ENCODE results near the gene SUPT20HL1. TPM values are rescaled to one million over a fixed set of nuclear protein-coding genes. Genes with fewer than 3 reads are reported as not detected.
"Not testable (repeated sequence)": the region's sequence is repeated elsewhere in the genome, so short reads cannot be mapped to it uniquely, and the experiment has no call there.

The SUPT20HL1 gene
- total RNA-seq, 2 experiments from 2014 or later = not detected

DNA sequence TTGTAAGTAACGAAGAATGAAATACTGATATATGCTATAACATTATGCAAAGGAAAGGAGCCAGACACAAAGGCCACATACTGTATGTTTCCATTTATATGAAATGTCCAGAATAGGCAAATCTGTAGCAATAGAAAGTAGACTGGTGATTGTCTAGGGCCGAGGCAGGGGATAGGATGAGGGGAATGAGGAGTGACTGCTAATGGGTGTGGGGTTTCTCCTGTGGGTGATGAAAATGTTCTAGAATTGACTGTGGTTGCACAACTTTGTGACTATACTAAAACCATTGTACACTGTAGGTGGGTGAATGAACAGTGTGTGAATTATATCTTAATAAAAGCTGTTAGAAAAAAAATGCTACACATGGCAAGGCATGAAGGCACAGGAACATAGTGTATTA lies 19.9 kb upstream of the SUPT20HL1 start:
- no peaks in the 10 kb centered on the region for H3K36me3 Mint-ChIP-seq (ENCODE audit: low read depth)
- no peak for DNase-seq
- H3K9me3 Mint-ChIP-seq = no peaks in the 10 kb centered on the region
- ChIA-PET CTCF (no interaction called here), POLR2A (no interaction called here)
- peaks cover 11% of the 10 kb centered on the region for H3K27me3 Mint-ChIP-seq
- H3K4me1 Mint-ChIP-seq = peaks cover 11% of the 10 kb centered on the region
- H3K4me3 Mint-ChIP-seq = no peak overlapping the region
- no peak overlapping the region for H3K27ac Mint-ChIP-seq

DNA sequence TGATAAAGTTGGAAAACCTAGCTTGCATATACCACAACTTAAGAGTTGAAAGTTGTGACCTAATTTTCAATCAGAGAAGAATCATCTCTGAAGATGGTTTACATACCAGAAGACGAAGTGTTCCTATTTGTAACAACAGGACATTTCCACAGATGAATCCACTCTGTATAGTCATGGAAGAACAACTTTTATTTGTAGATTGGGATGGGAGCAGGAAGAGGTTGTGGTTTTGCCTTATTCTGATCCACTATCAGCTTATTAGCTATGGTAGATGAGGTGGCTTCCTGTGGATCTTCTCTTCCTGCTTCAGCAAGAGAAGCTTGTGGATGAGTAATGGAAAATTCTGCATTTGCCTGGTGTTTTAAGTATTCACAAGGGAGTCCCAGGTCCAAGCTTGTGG lies 18.6 kb upstream of the SUPT20HL1 start:
- H3K36me3 Mint-ChIP-seq (ENCODE audit: low read depth) = no peaks in the 10 kb centered on the region
- POLR2A ChIA-PET = no interaction called here
- no peak overlapping the region for H3K4me3 Mint-ChIP-seq
- CTCF ChIA-PET = no interaction called here
- DNase-seq = no peak
- no peak overlapping the region for H3K27ac Mint-ChIP-seq
- H3K4me1 Mint-ChIP-seq = peaks cover 11% of the 10 kb centered on the region
- H3K9me3 Mint-ChIP-seq = no peaks in the 10 kb centered on the region
- peaks cover 11% of the 10 kb centered on the region for H3K27me3 Mint-ChIP-seq

DNA sequence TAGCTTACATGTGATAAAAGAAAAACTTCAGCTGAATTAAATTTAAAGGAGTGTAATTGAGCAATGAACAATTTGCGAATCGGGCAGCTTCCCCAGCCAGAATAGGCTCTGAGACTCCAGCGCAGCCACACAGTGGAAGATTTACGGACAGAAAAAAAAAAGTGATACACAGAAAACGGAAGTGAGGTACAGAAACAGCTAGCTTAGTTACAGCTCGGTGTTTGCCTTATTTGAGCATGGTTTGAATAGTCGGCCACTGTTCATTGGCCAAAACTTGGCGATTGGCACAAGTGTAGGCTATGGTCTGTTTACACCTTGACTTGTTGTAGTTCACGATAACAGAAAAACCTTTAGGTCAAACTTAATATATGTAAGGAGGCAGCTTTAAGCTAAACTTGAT lies 16.7 kb upstream of the SUPT20HL1 start:
- POLR2A ChIA-PET = no interaction called here
- Mint-ChIP-seq H3K27ac (no peak overlapping the region), H3K4me1 (peaks cover 11% of the 10 kb centered on the region), H3K36me3 (ENCODE audit: low read depth) (no peaks in the 10 kb centered on the region), H3K9me3 (no peaks in the 10 kb centered on the region), H3K4me3 (no peak overlapping the region), H3K27me3 (peaks cover 11% of the 10 kb centered on the region)
- DNase-seq = no peak
- CTCF ChIA-PET = interaction anchor here (1.3 kb wide), 1 partner anchor 28 kb away, joined by 4 read pairs; no protein-coding TSS in a partner anchor

DNA sequence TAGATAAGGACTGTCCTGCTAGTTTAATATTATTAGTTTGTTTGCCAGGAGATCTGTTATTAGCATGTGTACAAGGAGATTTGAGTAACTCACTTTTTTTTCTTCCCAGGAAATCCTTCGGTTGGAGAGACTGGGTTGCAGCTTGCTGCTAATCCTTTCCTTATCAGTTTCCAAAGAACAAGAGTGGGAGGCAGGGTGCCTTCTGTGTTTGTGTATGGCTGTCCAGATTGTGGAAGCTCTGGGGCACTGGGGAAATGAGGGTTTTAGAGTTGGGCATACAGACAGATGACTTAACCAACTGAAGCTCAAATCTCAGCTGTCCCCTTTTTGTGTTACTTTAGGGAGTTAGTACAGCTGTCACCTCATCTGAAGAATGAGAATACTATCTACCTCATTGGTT lies 12.6 kb upstream of the SUPT20HL1 start:
- ChIA-PET CTCF (no interaction called here), POLR2A (no interaction called here)
- H3K4me3 Mint-ChIP-seq = no peak overlapping the region
- H3K9me3 Mint-ChIP-seq = no peaks in the 10 kb centered on the region
- no peaks in the 10 kb centered on the region for H3K36me3 Mint-ChIP-seq (ENCODE audit: low read depth)
- H3K27ac Mint-ChIP-seq = no peak overlapping the region
- H3K4me1 Mint-ChIP-seq = peaks cover 5% of the 10 kb centered on the region
- H3K27me3 Mint-ChIP-seq = no peaks in the 10 kb centered on the region
- no peak for DNase-seq

DNA sequence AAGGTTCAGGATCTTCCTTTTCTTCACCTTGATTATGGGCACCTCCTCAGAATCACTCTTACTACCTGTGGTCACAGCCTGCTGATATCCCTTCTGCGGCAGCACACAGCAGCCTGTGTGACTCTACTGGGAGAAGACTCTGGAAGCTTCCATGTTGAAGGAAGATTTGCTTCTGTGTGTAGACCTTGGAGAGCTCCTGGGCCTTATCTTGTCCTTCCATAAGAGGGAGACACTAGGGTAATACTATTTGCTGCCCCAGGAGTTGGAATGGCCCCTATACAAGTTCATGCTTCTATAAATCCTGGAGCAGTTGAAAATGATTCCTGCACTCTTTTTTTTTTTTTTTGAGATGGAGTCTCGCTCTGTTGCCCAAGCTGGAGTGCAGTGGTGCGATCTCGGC lies 10.2 kb upstream of the SUPT20HL1 start:
- H3K4me3 Mint-ChIP-seq = no peak overlapping the region
- POLR2A ChIA-PET = no interaction called here
- H3K4me1 Mint-ChIP-seq = no peaks in the 10 kb centered on the region
- H3K36me3 Mint-ChIP-seq (ENCODE audit: low read depth) = no peaks in the 10 kb centered on the region
- no peak for DNase-seq
- H3K9me3 Mint-ChIP-seq = no peaks in the 10 kb centered on the region
- no peaks in the 10 kb centered on the region for H3K27me3 Mint-ChIP-seq
- H3K27ac Mint-ChIP-seq = no peak overlapping the region
- CTCF ChIA-PET = no interaction called here

DNA sequence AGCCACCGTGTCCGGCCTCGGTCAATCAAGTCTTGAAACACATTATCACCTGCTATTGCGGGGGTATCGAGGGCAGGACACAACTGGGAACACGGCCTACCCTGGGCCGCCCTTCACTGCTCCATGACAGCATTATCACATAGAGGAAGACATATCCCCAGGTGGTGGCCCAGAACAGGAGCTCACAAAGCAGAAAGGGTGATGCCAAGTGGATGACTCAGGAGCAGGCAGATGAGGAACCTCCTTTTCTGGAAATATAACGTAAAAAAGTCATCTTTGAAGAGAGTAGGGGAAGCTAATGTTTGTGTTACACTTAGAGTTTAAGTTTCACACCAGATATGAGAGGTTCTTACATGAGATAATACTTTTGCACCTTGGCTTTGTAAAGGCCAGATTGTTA lies 5.3 kb upstream of the SUPT20HL1 start:
- DNase-seq = no peak
- Mint-ChIP-seq H3K27ac (no peak overlapping the region), H3K27me3 (no peaks in the 10 kb centered on the region), H3K36me3 (ENCODE audit: low read depth) (no peaks in the 10 kb centered on the region), H3K4me3 (no peak overlapping the region), H3K9me3 (no peaks in the 10 kb centered on the region), H3K4me1 (no peaks in the 10 kb centered on the region)
- ChIA-PET CTCF (no interaction called here), POLR2A (no interaction called here)

DNA sequence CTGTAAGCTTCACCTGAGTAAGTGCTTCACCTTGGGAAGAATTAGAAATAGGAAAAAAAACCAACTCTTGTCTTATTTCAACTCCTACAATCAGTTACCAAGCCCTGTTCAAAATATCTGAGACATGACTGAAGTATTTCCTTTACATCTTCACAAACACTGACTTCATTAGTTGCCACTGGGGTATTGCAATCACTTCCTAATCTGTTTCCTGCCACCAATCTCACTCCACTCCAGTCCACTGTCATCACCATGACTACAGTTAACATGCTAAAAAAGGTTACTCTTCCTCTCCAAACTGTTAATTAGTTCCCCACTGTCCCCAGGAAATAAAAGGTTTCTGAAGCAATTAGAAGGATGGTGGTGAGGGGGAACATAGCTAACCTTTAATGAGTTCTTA lies 3.3 kb upstream of the SUPT20HL1 start:
- Mint-ChIP-seq H3K27ac (no peak overlapping the region), H3K4me3 (no peak overlapping the region), H3K9me3 (no peaks in the 10 kb centered on the region), H3K4me1 (no peaks in the 10 kb centered on the region), H3K27me3 (no peaks in the 10 kb centered on the region), H3K36me3 (ENCODE audit: low read depth) (no peaks in the 10 kb centered on the region)
- no peak for DNase-seq
- ChIA-PET POLR2A (no interaction called here), CTCF (interaction anchor here (0.5 to 2.2 kb wide), 2 partner anchors 14 to 273 kb away, joined by 4 to 9 read pairs; no protein-coding TSS in a partner anchor)

DNA sequence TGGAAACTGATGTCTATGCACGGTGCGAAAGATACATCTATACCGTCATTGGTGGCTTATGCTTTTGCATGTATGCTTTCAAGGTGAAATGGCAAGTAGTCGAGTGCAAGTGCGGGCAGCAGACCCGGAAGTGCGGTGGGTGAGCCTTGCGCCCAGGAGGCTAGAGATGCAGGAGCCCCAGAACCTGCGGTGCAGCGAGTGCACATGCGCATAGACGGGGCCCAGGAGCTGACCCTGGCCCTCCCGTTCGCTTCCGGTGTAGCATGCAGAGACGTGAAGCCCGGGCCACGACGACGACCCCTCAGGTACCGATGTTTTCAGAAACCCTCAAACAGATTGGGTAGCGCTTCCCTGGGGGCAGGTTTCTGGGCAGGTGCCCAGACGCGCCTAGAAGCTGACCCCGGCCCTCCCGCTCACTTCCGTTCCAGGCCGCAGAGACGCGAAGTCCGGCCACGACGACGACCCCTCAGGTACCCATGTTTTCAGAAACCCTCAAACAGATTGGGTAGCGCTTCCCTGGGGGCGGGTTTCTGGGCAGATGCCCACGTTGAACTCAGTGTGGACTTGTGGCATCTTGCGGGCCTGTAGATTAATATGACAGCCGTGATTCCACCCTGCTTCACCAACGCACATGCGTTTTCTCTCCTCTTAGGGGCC lies 1.8 kb downstream of the SUPT20HL1 start:
- H3K27ac Mint-ChIP-seq; H3K4me1 Mint-ChIP-seq; POLR2A ChIA-PET; H3K36me3 Mint-ChIP-seq (ENCODE audit: low read depth); H3K9me3 Mint-ChIP-seq; H3K4me3 Mint-ChIP-seq; DNase-seq; CTCF ChIA-PET; H3K27me3 Mint-ChIP-seq: not testable (repeated sequence)

DNA sequence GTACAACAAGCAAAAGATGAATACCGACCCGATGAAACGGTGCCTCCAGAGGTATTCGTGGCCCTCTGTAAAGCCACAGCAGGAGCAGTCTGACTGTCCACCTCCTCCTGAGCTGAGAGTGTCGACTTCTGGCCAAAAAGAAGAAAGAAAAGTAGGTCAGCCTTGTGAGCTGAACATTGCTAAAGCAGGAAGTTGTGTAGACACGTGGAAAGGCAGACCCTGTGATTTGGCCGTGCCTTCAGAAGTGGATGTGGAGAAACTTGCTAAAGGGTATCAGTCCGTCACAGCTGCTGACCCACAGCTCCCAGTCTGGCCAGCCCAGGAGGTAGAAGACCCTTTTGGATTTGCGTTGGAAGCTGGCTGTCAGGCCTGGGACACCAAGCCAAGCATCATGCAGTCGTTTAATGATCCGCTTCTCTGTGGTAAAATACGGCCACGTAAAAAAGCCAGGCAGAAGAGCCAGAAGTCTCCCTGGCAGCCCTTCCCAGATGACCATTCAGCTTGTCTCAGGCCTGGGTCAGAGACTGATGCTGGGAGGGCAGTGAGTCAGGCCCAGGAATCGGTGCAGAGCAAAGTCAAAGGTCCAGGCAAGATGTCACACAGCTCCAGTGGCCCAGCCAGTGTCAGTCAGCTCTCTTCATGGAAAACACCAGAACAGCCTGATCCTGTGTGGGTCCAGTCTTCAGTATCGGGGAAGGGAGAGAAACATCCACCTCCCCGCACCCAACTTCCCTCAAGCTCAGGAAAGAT lies 3.2 kb downstream of the SUPT20HL1 start:
- H3K9me3 Mint-ChIP-seq; H3K27ac Mint-ChIP-seq; H3K36me3 Mint-ChIP-seq (ENCODE audit: low read depth); POLR2A ChIA-PET; CTCF ChIA-PET; H3K4me1 Mint-ChIP-seq; DNase-seq; H3K27me3 Mint-ChIP-seq; H3K4me3 Mint-ChIP-seq: not testable (repeated sequence)

DNA sequence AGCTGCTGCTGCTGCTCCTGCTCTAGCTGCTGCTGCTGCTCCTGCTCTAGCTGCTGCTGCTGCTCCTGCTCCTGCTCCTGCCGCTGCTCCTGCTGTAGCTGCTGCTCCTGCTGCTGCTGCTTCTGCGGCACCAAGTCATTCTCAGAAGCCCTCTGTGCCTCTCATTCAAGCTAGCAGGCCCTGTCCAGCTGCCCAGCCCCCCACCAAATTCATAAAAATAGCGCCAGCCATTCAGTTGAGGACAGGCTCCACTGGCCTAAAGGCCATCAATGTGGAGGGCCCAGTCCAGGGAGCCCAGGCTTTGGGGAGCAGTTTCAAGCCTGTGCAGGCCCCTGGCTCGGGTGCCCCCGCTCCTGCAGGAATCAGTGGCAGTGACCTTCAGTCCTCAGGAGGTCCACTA lies 3.9 kb downstream of the SUPT20HL1 start:
- Mint-ChIP-seq H3K27me3 (no peaks in the 10 kb centered on the region), H3K27ac (no peak overlapping the region), H3K4me1 (no peaks in the 10 kb centered on the region), H3K9me3 (no peaks in the 10 kb centered on the region), H3K4me3 (no peak overlapping the region), H3K36me3 (ENCODE audit: low read depth) (no peaks in the 10 kb centered on the region)
- ChIA-PET CTCF (no interaction called here), POLR2A (no interaction called here)
- no peak for DNase-seq

DNA sequence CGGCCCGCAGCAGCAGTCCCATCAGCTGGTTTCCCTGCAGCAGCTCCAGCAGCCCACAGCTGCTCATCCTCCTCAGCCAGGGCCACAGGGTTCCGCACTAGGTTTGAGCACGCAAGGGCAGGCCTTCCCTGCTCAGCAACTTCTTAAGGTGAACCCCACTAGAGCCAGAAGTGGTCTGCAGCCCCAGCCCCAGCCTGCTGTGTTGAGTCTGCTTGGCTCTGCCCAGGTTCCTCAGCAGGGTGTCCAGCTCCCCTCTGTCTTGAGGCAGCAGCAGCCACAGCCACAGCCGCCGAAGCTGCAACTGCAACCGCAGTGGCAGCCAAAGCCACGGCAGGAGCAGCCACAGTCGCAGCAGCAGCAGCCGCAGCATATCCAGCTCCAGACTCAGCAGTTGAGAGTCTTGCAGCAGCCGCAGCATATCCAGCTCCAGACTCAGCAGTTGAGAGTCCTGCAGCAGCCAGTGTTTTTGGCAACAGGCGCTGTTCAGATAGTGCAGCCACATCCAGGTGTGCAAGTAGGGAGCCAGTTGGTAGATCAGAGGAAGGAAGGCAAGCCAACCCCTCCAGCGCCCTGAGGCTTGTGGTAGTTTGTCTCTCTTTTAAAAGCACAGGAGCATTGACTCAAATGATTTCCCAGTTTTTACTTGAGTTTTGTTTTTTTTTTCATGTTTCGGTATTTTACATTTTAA lies 4.6 kb downstream of the SUPT20HL1 start:
- H3K36me3 Mint-ChIP-seq (ENCODE audit: low read depth) = no peaks in the 10 kb centered on the region
- POLR2A ChIA-PET = no interaction called here
- no peak overlapping the region for H3K4me3 Mint-ChIP-seq

DNA sequence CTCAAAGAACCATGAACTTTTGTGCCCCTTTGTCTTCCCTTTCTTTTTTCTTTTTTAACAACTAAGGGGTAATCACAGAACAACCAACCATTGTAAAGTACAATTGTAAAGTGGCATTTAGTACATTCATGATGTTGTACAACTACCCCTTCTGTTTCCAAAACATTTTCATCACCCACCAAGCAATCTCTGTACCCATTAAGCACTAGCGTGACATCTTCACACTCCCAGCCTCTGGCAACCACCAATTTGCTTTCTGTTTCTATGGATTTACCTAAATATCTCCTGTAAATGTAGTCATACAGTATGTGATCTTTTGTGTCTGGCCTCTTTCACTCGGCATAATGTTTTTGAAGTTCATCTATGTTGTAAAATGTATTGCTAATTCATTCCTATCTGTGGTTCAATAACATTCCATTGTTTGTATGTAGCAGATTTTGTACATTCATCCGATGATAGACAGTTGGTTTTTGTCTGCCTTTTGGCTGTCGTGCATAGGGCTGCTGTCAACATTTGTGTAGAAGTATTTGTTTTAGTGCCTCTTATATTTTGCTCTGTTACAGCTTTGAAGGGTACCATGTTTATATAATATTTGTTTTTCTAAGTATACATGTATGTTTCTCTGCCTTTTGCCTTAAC lies 6.4 kb downstream of the SUPT20HL1 start:
- H3K4me1 Mint-ChIP-seq = peaks cover 16% of the 10 kb centered on the region
- CTCF ChIA-PET; H3K4me3 Mint-ChIP-seq; POLR2A ChIA-PET; H3K36me3 Mint-ChIP-seq (ENCODE audit: low read depth); H3K27me3 Mint-ChIP-seq; H3K27ac Mint-ChIP-seq; H3K9me3 Mint-ChIP-seq; DNase-seq: not testable (repeated sequence)

More for the DNA sequence above, 4.6 kb downstream of the SUPT20HL1 start:
- CTCF ChIA-PET = no interaction called here
- no peak for DNase-seq
- no peak overlapping the region for H3K27ac Mint-ChIP-seq
- no peaks in the 10 kb centered on the region for H3K27me3 Mint-ChIP-seq
- H3K9me3 Mint-ChIP-seq = no peaks in the 10 kb centered on the region
- peaks cover under 1% of the 10 kb centered on the region for H3K4me1 Mint-ChIP-seq

DNA sequence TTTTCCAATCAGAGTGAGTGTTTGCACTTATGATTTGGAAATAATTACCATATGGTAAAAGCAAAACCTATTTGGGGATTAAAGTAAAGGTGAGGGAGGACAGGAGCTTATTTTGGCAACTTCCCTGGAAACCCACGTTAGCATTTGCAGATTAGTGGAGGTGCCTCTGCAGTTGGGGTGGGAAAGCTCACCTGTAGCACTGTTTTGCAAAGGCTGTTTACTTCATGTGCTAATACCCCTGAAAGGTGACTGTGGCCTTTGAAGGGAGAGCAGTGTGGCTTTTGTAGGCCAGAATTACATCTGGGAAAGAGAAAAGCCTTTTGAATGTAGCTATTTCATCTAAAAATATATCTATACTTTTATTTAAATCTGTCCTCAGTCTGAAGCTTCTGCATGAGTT lies 9.4 kb downstream of the SUPT20HL1 start:
- H3K4me3 Mint-ChIP-seq = no peak overlapping the region
- peaks cover 16% of the 10 kb centered on the region for H3K4me1 Mint-ChIP-seq
- no peaks in the 10 kb centered on the region for H3K36me3 Mint-ChIP-seq (ENCODE audit: low read depth)
- no peak for DNase-seq
- ChIA-PET POLR2A (no interaction called here), CTCF (interaction anchor here (0.5 to 3.4 kb wide), 7 partner anchors 12 to 325 kb away, joined by 3 to 47 read pairs (median 5); partner anchors contain the start of gene PCYT1B)
- H3K27ac Mint-ChIP-seq = no peak overlapping the region
- no peaks in the 10 kb centered on the region for H3K9me3 Mint-ChIP-seq
- no peaks in the 10 kb centered on the region for H3K27me3 Mint-ChIP-seq
